K562 (cell line): Measurements from ENCODE around the gene PLPP7.

Source experiments
- ARID2 ChIP-seq: fragments of 450-650 bp; IDR thresholded peaks from 2 replicates; pipeline ENCODE4 v1.6.1; 2017; ENCODE audit warnings: antibody characterized with exemption, mild to moderate bottlenecking
- BRF2 ChIP-seq: IDR thresholded peaks from 3 replicates; pipeline ENCODE4 v1.6.1; 2011; ENCODE audit warnings: borderline replicate concordance, mild to moderate bottlenecking; ENCODE audit not compliant: insufficient read length, insufficient read depth
- EZH2 ChIP-seq: IDR thresholded peaks from 2 replicates; pipeline ENCODE4 v1.6.1; 2012; ENCODE audit warnings: low read depth, mild to moderate bottlenecking, inconsistent platforms, low read length, borderline replicate concordance

GRCh38 chr9:131276094-131276888, 13.2 kb upstream of the PLPP7 start, which contains the start of gene FAM78A:
- TF ChIP-seq EZH2, result no peak
- TF ChIP-seq BRF2, result no peak
- no peak for TF ChIP-seq ARID2
